A673 (cell line): ENCODE data around the gene RWDD3. TPM values are rescaled to one million over a fixed set of nuclear protein-coding genes. Genes with fewer than 3 reads are reported as not detected.

Experiments
- Bru-seq: library from RNA; stranded (reverse); fragments of 400-500 nt; gene quantifications from one replicate; lab custom pipeline; 2021; lab: Mats Ljungman, UMichigan
- BruChase-seq, 2 experiments: library from RNA; stranded (reverse); fragments of 400-500 nt; gene quantifications; one replicate each; lab custom pipeline; 2021; lab: Mats Ljungman, UMichigan
- BruUV-seq: library from RNA; stranded (reverse); fragments of 400-500 nt; replicated peaks from 2 replicates; lab custom pipeline; 2021; lab: Mats Ljungman, UMichigan
- CTCF ChIA-PET: fragments of 300-600 bp; sonication (Branson Sonifier 250); formaldehyde crosslinking; loops from one replicate; lab custom pipeline; 2022; ENCODE audit warnings: antibody characterized with exemption; lab: Charles Lee
- POLR2A ChIA-PET: fragments of 300-600 bp; sonication (Branson Sonifier 250); formaldehyde crosslinking; loops from one replicate; lab custom pipeline; 2022; ENCODE audit warnings: antibody characterized with exemption; ENCODE audit not compliant: low non-redundant PET; lab: Charles Lee
- DNase-seq: peaks from one replicate; pipeline ENCODE4 v3.0.0-alpha.2; 2015; ENCODE audit warnings: low spot score
- H3K27ac ChIP-seq: fragments of 200-600 bp; sonication (generic); 2 replicates; pipeline ENCODE4 v1.5.1; 2016; ENCODE audit warnings: mixed run types, low read depth, mild to moderate bottlenecking, mixed read lengths, antibody characterized with exemption, low read length; ENCODE audit not compliant: poor library complexity, severe bottlenecking
- H3K27me3 ChIP-seq: fragments of 200-600 bp; sonication (generic); replicated peaks from 2 replicates; pipeline ENCODE4 v1.6.1; 2017; ENCODE audit warnings: mixed run types, low read depth, mild to moderate bottlenecking, mixed read lengths, antibody characterized with exemption, low read length; ENCODE audit not compliant: insufficient read depth, poor library complexity
- H3K36me3 ChIP-seq: fragments of 200-600 bp; sonication (generic); 2 replicates; pipeline ENCODE4 v1.6.1; 2016; ENCODE audit warnings: mixed run types, mild to moderate bottlenecking, mixed read lengths, antibody characterized with exemption, low read length; ENCODE audit not compliant: insufficient read depth, poor library complexity, severe bottlenecking
- H3K4me1 ChIP-seq: fragments of 200-600 bp; sonication (generic); 2 replicates; pipeline ENCODE4 v1.6.1; 2017; ENCODE audit warnings: mixed run types, mild to moderate bottlenecking, mixed read lengths, antibody characterized with exemption, low read length; ENCODE audit not compliant: insufficient read depth, poor library complexity, severe bottlenecking
- H3K4me3 ChIP-seq: fragments of 200-600 bp; sonication (generic); 2 replicates; pipeline ENCODE4 v1.5.1; 2016; ENCODE audit warnings: low read depth, mixed run types, mild to moderate bottlenecking, mixed read lengths, low read length; ENCODE audit not compliant: poor library complexity, severe bottlenecking
- H3K9me3 ChIP-seq: fragments of 200-600 bp; sonication (generic); 2 replicates; pipeline ENCODE4 v1.6.1; 2016; ENCODE audit warnings: mixed run types, low read depth, mild to moderate bottlenecking, mixed read lengths, antibody characterized with exemption, low read length; ENCODE audit not compliant: poor library complexity, severe bottlenecking
- CTCF ChIP-seq: fragments of 300-800, 200-600 bp; sonication (generic); conservative IDR thresholded peaks from 2 replicates; pipeline ENCODE4 v1.5.1; 2017; ENCODE audit warnings: low read depth, mild to moderate bottlenecking, antibody characterized with exemption, low read length, moderate library complexity, mixed read lengths
- EZH2 ChIP-seq: fragments of 200-600 bp; sonication (generic); IDR thresholded peaks from 2 replicates; pipeline ENCODE4 v1.6.1; 2017; ENCODE audit warnings: borderline replicate concordance, low read depth, mild to moderate bottlenecking, mixed read lengths, antibody characterized with exemption, low read length; ENCODE audit not compliant: poor library complexity, severe bottlenecking
- intact Hi-C: fragments of 100-400 bp; cut with micrococcal nuclease; formaldehyde crosslinking; loops from one replicate; pipeline ENCODE4 v1.10.0; 2022; ENCODE audit not compliant: unreplicated experiment
- long read RNA-seq: library from polyadenylated mRNA; stranded (forward); transcript quantifications from one replicate; pipeline ENCODE4 v2.0.0, GENCODE V29; 2022
- total RNA-seq: library from RNA; stranded (reverse); gene quantifications from 2 replicates; pipeline ENCODE4 v1.2.3, GENCODE V29; 2021

RWDD3 gene
- total RNA-seq (10.2 and 12.1 TPM in 2 replicates), Bru-seq, nascent RNA (percentile 78 among the genes with signal in this experiment), BruChase-seq, experiment 1, labeled RNA remaining after a 2-hour chase (percentile 82 among the genes with signal in this experiment), BruChase-seq, experiment 2, labeled RNA remaining after a 6-hour chase (percentile 69 among the genes with signal in this experiment)
- long read RNA-seq, transcript RWDD3-202 (4 exons, 1,235 nt), result major isoform, 11 of 25 reads
- long read RNA-seq, partial matches to known transcripts, result 2 of 25 reads
- long read RNA-seq, other reads (novel, unspliced or antisense), result 12 of 25 reads

- peak within 1 kb of the TSS; percentile 88 for H3K4me3 ChIP-seq
- H3K27me3 ChIP-seq, result peaks cover 6% of the 10 kb centered on the region
- H3K36me3 ChIP-seq, result no peaks in the 10 kb centered on the region
- ChIA-PET POLR2A (interaction anchor here (0.6 to 0.9 kb wide), 3 partner anchors 8 to 176 kb away, joined by 3 read pairs; partner anchors contain the start of gene ALG14), CTCF (interaction anchor here (0.6 to 1.3 kb wide), 22 partner anchors 9 to 1868 kb away, joined by 3 to 23 read pairs (median 4); partner anchors contain the start of gene ALG14)
- intact Hi-C loops, result loop anchor here (1.0 to 10.0 kb wide), 3 partner anchors 119 to 382 kb away; partner anchors contain the start of gene TLCD4
- no peaks in the 10 kb centered on the region for H3K9me3 ChIP-seq
- peak; percentile 94 for DNase-seq
- no TSS peak for BruUV-seq
- peak within 1 kb of the TSS; percentile 85 for H3K27ac ChIP-seq
- TF ChIP-seq EZH2 (no peak), CTCF (peak; percentile 66)
- peaks cover 33% of the 10 kb centered on the region for H3K4me1 ChIP-seq
Observed at GRCh38 chr1:95233737-95234500, at the start of gene RWDD3. TSS of gene RWDD3 (plus strand) at chr1:95234210. CDS start at chr1:95234231, 21 bp downstream.

GRCh38 chr1:95186149-95186548, 47.9 kb upstream of the RWDD3 start:
- Histone ChIP-seq H3K4me3 (no peak overlapping the region), H3K9me3 (no peaks in the 10 kb centered on the region), H3K27ac (no peak overlapping the region), H3K4me1 (no peaks in the 10 kb centered on the region), H3K27me3 (peaks cover 29% of the 10 kb centered on the region), H3K36me3 (no peaks in the 10 kb centered on the region)
- ChIA-PET POLR2A (no interaction called here), CTCF (no interaction called here)
- intact Hi-C loops, result no loop called here
- DNase-seq, result no peak
- no TSS peak for BruUV-seq
- no peak for TF ChIP-seq EZH2
- TF ChIP-seq CTCF, result no peak

GRCh38 chr1:95193591-95193990, 40.4 kb upstream of the RWDD3 start:
- ChIA-PET CTCF (no interaction called here), POLR2A (no interaction called here)
- Histone ChIP-seq H3K4me1 (no peaks in the 10 kb centered on the region), H3K27ac (no peak overlapping the region), H3K27me3 (no peaks in the 10 kb centered on the region), H3K9me3 (no peaks in the 10 kb centered on the region), H3K36me3 (no peaks in the 10 kb centered on the region), H3K4me3 (no peak overlapping the region)
- no peak for DNase-seq
- intact Hi-C loops, result no loop called here
- no TSS peak for BruUV-seq
- no peak for TF ChIP-seq CTCF
- no peak for TF ChIP-seq EZH2
